GM23338 (cell line): ENCODE data around the gene UBA3.

Experiments used
- CREB1 ChIP-seq: fragments of 250-450 bp; sonication (Bioruptor Pico); IDR thresholded peaks from 2 replicates; pipeline ENCODE4 v1.5.0; 2020; ENCODE audit warnings: low read depth, mild to moderate bottlenecking, moderate library complexity
- CTCF ChIP-seq, 2 experiments: fragments of 200-600 bp in 1 of 2; sonication (generic) in 1 of 2; conservative IDR thresholded peaks; 2 replicates each; pipeline versions ENCODE4 v1.5.1 to v1.6.1; 2016 to 2017; ENCODE audit warnings: antibody characterized with exemption in 2 of 2, low read depth in 2 of 2, mild to moderate bottlenecking in 2 of 2, moderate library complexity in 1 of 2
- ETS1 ChIP-seq: IDR thresholded peaks from 2 replicates; pipeline ENCODE4 v1.6.1; 2016; ENCODE audit warnings: antibody characterized with exemption
- EZH2 ChIP-seq: fragments of 200-600 bp; sonication (generic); IDR thresholded peaks from one replicate; pipeline ENCODE4 v1.8.0; 2017; ENCODE audit warnings: antibody characterized with exemption, mild to moderate bottlenecking, low read depth; ENCODE audit not compliant: unreplicated experiment
- EZH2phosphoT487 ChIP-seq: fragments of 200-600 bp; sonication (generic); IDR thresholded peaks from one replicate; pipeline ENCODE4 v1.8.1; 2018; ENCODE audit warnings: antibody characterized with exemption; ENCODE audit not compliant: unreplicated experiment
- POLR2AphosphoS5 ChIP-seq: IDR thresholded peaks from 2 replicates; pipeline ENCODE4 v1.6.1; 2016; ENCODE audit warnings: antibody characterized with exemption, low read depth
- TF ChIP-seq, protein P1 (sequence below): IDR thresholded peaks from one replicate; pipeline ENCODE4 v1.6.1; 2018; ENCODE audit warnings: antibody characterized with exemption; ENCODE audit not compliant: unreplicated experiment

DNA sequence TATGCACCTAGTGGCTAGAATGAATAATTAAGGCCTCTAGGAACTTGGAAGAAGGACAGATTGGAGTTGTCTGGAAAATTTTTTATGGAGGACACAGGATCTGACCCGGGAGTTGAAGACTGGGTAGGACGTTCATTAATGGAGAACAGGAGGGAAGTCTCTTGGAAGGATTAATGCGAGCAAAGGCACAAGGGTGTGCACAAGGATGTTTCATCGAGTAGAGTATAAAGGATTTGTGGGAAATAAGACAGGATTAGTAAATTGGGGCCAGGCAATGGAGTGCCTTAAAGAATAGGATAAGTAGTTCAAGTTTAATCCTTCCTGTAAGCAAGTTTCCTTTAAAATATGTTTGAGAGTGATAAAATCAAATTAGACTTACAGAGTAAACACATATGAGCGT, 27.7 kb upstream of the UBA3 start:
- no peak for TF ChIP-seq CTCF (conservative IDR thresholded peaks at IDR 0.05; ENCODE audit: low read depth in 2 of 2)
- TF ChIP-seq POLR2AphosphoS5, result no peak
- TF ChIP-seq ETS1, result no peak
- TF ChIP-seq CREB1, result no peak
- TF ChIP-seq EZH2phosphoT487, result no peak
- no peak for TF ChIP-seq EZH2
- TF ChIP-seq, protein P1, sequence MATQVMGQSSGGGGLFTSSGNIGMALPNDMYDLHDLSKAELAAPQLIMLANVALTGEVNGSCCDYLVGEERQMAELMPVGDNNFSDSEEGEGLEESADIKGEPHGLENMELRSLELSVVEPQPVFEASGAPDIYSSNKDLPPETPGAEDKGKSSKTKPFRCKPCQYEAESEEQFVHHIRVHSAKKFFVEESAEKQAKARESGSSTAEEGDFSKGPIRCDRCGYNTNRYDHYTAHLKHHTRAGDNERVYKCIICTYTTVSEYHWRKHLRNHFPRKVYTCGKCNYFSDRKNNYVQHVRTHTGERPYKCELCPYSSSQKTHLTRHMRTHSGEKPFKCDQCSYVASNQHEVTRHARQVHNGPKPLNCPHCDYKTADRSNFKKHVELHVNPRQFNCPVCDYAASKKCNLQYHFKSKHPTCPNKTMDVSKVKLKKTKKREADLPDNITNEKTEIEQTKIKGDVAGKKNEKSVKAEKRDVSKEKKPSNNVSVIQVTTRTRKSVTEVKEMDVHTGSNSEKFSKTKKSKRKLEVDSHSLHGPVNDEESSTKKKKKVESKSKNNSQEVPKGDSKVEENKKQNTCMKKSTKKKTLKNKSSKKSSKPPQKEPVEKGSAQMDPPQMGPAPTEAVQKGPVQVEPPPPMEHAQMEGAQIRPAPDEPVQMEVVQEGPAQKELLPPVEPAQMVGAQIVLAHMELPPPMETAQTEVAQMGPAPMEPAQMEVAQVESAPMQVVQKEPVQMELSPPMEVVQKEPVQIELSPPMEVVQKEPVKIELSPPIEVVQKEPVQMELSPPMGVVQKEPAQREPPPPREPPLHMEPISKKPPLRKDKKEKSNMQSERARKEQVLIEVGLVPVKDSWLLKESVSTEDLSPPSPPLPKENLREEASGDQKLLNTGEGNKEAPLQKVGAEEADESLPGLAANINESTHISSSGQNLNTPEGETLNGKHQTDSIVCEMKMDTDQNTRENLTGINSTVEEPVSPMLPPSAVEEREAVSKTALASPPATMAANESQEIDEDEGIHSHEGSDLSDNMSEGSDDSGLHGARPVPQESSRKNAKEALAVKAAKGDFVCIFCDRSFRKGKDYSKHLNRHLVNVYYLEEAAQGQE, result no peak
